ENCODE measurements around the gene PLXNB3.
"Not testable (repeated sequence)": the region's sequence is repeated elsewhere in the genome, so short reads cannot be mapped to it uniquely, and the experiment has no call there.

The PLXNB3 gene

GRCh38 chrX:153732401-153732800 is 31.6 kb upstream of the PLXNB3 start:
- no peak for DNase-seq (ENCODE audit: low read depth)

- DNase-seq (ENCODE audit: low read depth) = no peak
Observed at GRCh38 chrX:153733651-153734240, 30.3 kb upstream of the PLXNB3 start.

GRCh38 chrX:153734871-153735270 is 29.2 kb upstream of the PLXNB3 start:
- DNase-seq (ENCODE audit: low read depth) = no peak

GRCh38 chrX:153735274-153735673 is 28.8 kb upstream of the PLXNB3 start:
- no peak for DNase-seq (ENCODE audit: low read depth)

GRCh38 chrX:153736071-153736820 is 27.8 kb upstream of the PLXNB3 start:
- no peak for DNase-seq (ENCODE audit: low read depth)

GRCh38 chrX:153736871-153737441 is 27.1 kb upstream of the PLXNB3 start:
- DNase-seq (ENCODE audit: low read depth) = no peak

GRCh38 chrX:153738056-153738605 is 25.9 kb upstream of the PLXNB3 start:
- no peak for DNase-seq (ENCODE audit: low read depth)

GRCh38 chrX:153739754-153740486 is 24.1 kb upstream of the PLXNB3 start:
- DNase-seq (ENCODE audit: low read depth) = no peak

- no peak for DNase-seq (ENCODE audit: low read depth)
Observed at GRCh38 chrX:153740631-153741222, 23.3 kb upstream of the PLXNB3 start.

GRCh38 chrX:153741446-153741845 is 22.6 kb upstream of the PLXNB3 start:
- no peak for DNase-seq (ENCODE audit: low read depth)

- DNase-seq (ENCODE audit: low read depth) = not testable (repeated sequence)
Observed at GRCh38 chrX:153742111-153742510, 21.9 kb upstream of the PLXNB3 start.

GRCh38 chrX:153742796-153743467 is 21.1 kb upstream of the PLXNB3 start:
- not testable (repeated sequence) for DNase-seq (ENCODE audit: low read depth)

- not testable (repeated sequence) for DNase-seq (ENCODE audit: low read depth)
Observed at GRCh38 chrX:153743468-153744209, 20.4 kb upstream of the PLXNB3 start.

GRCh38 chrX:153744210-153745066 is 19.6 kb upstream of the PLXNB3 start:
- DNase-seq (ENCODE audit: low read depth) = no peak

- not testable (repeated sequence) for DNase-seq (ENCODE audit: low read depth)
Observed at GRCh38 chrX:153745067-153745433, 19.0 kb upstream of the PLXNB3 start.

GRCh38 chrX:153746359-153746758 is 17.7 kb upstream of the PLXNB3 start:
- DNase-seq (ENCODE audit: low read depth) = no peak

GRCh38 chrX:153746991-153747390 is 17.1 kb upstream of the PLXNB3 start:
- not testable (repeated sequence) for DNase-seq (ENCODE audit: low read depth)

GRCh38 chrX:153749017-153749416 is 15.0 kb upstream of the PLXNB3 start:
- DNase-seq (ENCODE audit: low read depth) = not testable (repeated sequence)

GRCh38 chrX:153750127-153750774 is 13.8 kb upstream of the PLXNB3 start:
- no peak for DNase-seq (ENCODE audit: low read depth)
